BE2C (cell line): ENCODE measurements around the gene PTPRR.

Source experiments
- DNase-seq: peaks from one replicate; pipeline ENCODE4 v3.0.0-alpha.2; 2020
- H3K27me3 ChIP-seq: fragments of 250-450 bp; sonication (Bioruptor Pico); 2 replicates; pipeline ENCODE4 v1.5.1; 2020; ENCODE audit warnings: mild to moderate bottlenecking
- H3K36me3 ChIP-seq: fragments of 250-450 bp; sonication (Bioruptor Pico); 2 replicates; pipeline ENCODE4 v1.5.1; 2020; ENCODE audit warnings: mild to moderate bottlenecking
- H3K4me1 ChIP-seq: fragments of 250-450 bp; sonication (Bioruptor Pico); 2 replicates; pipeline ENCODE4 v1.5.1; 2020
- H3K4me3 ChIP-seq: 2 replicates; pipeline ENCODE4 v1.5.1; 2011; ENCODE audit warnings: low read depth, low read length
- H3K9me3 ChIP-seq: fragments of 250-450 bp; sonication (Bioruptor Pico); 2 replicates; pipeline ENCODE4 v1.5.1; 2020
- CTCF ChIP-seq: IDR thresholded peaks from 2 replicates; pipeline ENCODE4 v1.5.1; 2012; ENCODE audit warnings: mild to moderate bottlenecking, low read depth, low read length

Gene PTPRR

GRCh38 chr12:70609203-70609602, 311.3 kb downstream of the PTPRR start:
- TF ChIP-seq CTCF: no peak
- Histone ChIP-seq H3K9me3 (no peaks in the 10 kb centered on the region), H3K4me1 (no peaks in the 10 kb centered on the region), H3K4me3 (peak overlapping the region; percentile 63), H3K27me3 (no peaks in the 10 kb centered on the region; the same call in 1 of the 2 replicates), H3K36me3 (peaks cover 5% of the 10 kb centered on the region)
- no peak for DNase-seq

GRCh38 chr12:70608184-70608583, 312.4 kb downstream of the PTPRR start:
- Histone ChIP-seq H3K27me3 (no peaks in the 10 kb centered on the region; the same call in 1 of the 2 replicates), H3K4me3 (no peak overlapping the region)

GRCh38 chr12:70607107-70607506, 313.4 kb downstream of the PTPRR start:
- DNase-seq: no peak
- Histone ChIP-seq H3K4me3 (no peak overlapping the region), H3K36me3 (peaks cover 13% of the 10 kb centered on the region), H3K27me3 (no peaks in the 10 kb centered on the region; the same call in 1 of the 2 replicates), H3K9me3 (no peaks in the 10 kb centered on the region), H3K4me1 (no peaks in the 10 kb centered on the region)
- TF ChIP-seq CTCF: no peak

More at GRCh38 chr12:70608184-70608583, 312.4 kb downstream of the PTPRR start:
- no peak for TF ChIP-seq CTCF
- Histone ChIP-seq H3K4me1 (no peaks in the 10 kb centered on the region), H3K36me3 (peaks cover 10% of the 10 kb centered on the region), H3K9me3 (no peaks in the 10 kb centered on the region)
- DNase-seq: no peak

- DNase-seq: no peak
- Histone ChIP-seq H3K27me3 (no peaks in the 10 kb centered on the region; the same call in 1 of the 2 replicates), H3K36me3 (peaks cover 15% of the 10 kb centered on the region), H3K4me3 (no peak overlapping the region), H3K4me1 (no peaks in the 10 kb centered on the region), H3K9me3 (no peaks in the 10 kb centered on the region)
- no peak for TF ChIP-seq CTCF
Observed at GRCh38 chr12:70605976-70606375, 314.6 kb downstream of the PTPRR start.

GRCh38 chr12:70604662-70605061, 315.9 kb downstream of the PTPRR start:
- Histone ChIP-seq H3K27me3 (no peaks in the 10 kb centered on the region; the same call in 1 of the 2 replicates), H3K4me3 (no peak overlapping the region), H3K36me3 (peaks cover 15% of the 10 kb centered on the region), H3K4me1 (no peaks in the 10 kb centered on the region), H3K9me3 (no peaks in the 10 kb centered on the region)
- no peak for TF ChIP-seq CTCF
- no peak for DNase-seq

GRCh38 chr12:70603044-70603443, 317.5 kb downstream of the PTPRR start:
- H3K4me3 ChIP-seq: no peak overlapping the region
- H3K9me3 ChIP-seq: no peaks in the 10 kb centered on the region
- no peak for TF ChIP-seq CTCF
- no peak for DNase-seq
- H3K4me1 ChIP-seq: no peaks in the 10 kb centered on the region
- no peaks in the 10 kb centered on the region for H3K27me3 ChIP-seq
- H3K36me3 ChIP-seq: peaks cover 10% of the 10 kb centered on the region
